Activated effector memory CD4-positive, alpha-beta T cell treated with anti-CD3 and anti-CD28 coated beads, Interleukin-2, amount 50 U/mL, for 16 hours (primary cell): Measurements from ENCODE around the gene KRT36.

Experiments used
- DNase-seq: peaks from one replicate; pipeline ENCODE4 v3.0.0-alpha.2; 2020

KRT36 gene

GRCh38 chr17:41521574-41522261 is 32.0 kb upstream of the KRT36 start:
- DNase-seq = no peak

DNA sequence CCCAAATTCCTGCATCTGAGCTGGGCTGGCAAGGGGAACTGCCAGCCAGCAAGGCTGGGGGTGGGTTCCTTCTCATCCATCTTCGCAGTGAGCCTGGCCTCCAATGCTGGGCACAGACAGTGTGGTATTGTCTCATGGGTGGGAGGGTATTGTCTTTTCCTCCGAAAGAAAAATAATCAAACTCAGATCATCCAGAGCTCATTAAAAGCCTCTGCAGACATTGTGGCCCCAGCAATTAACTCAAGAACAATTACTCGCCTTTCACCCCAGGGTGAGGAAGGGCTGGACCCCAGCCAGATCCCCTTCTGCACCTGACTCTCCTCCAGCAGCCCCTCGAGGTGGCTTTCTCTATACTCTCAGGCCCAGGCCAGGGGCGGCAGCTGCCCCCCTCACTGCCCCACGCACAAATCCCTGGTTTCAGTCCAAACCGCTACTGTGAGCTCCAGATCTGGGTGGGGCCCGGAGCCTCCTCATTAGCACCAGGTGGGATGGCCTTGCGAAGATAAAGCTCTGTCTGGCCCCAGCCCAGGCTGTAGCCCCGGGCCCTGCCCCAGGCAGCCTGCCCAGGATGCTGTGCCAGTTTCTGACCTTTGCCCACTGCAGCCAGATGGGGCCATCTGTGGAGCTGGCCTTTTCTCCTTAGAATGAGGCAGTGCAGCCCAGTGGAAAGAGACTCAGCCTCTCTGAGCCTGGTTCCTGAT is 31.3 kb upstream of the KRT36 start:
- no peak for DNase-seq

DNA sequence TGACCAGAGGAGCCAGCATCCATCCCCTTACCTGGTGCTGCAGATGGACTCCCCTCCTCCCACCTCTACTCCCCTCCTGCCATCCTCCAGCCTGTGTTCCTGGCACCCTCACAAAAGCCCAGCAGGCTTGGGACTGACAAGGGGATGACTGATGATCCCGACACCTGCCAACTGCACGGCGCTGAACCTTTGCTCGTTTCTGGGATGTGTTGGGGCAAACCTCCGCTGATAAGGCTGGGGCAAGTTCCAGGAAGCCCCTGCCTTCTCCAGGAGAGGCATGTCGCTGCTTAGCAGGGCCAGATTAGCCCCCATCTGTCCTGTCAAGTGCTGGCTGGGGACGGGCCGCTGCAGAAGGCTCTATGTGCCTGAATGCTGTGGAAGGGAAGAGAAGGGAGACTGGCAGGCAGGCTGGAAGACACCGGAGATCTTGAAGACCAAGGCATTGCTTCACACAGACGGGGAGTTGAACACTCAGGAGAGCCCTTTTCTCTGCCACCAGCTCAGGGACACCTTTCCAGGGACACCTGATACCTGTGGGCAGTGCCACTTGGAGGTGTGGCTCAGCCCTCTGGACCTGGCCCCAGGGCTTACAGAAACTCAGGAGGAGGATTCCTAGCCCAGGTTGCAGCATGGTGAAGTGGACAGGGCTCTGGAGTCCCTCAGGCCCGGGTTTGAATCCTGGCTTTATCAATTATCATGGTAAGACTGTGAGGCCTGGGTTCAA is 30.0 kb upstream of the KRT36 start:
- DNase-seq = no peak

DNA sequence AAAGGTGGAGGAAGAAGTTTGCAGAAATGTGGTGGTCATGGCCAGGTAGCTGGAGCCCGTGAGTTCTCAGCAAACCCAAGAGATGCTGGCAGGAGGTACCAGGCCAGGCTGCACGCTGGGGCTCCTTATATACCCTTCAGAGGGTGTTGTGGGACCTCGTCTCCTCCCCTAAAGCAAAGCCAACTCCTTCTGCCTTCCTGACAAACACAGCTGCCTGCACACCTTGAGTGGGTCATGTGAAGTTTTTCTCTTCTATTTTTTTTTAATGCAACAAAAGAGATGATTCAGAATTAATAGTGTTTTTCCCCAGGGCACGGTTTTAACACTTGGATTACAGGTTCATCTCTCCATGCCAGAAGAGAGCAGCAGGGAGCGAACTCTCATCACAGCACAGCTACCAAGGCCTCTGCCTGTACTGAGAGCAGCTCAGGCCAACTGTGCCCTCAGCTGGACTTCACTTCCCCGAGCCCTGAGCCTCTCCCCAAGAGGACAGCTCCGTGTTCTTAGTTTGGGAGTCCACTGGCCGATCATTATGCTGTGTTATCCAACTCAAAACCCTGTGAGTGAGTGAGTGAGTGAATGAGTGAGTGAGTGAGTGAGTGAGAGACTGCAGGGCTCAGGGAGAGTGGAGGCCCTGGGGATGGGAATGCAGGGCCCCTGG is 29.2 kb upstream of the KRT36 start, which contains the start of gene KRT15:
KRT15 (minus strand) TSS at position 102 of the 661 bp plus-strand sequence; CDS start at position 39, 63 bp downstream.
- DNase-seq = no peak

DNA sequence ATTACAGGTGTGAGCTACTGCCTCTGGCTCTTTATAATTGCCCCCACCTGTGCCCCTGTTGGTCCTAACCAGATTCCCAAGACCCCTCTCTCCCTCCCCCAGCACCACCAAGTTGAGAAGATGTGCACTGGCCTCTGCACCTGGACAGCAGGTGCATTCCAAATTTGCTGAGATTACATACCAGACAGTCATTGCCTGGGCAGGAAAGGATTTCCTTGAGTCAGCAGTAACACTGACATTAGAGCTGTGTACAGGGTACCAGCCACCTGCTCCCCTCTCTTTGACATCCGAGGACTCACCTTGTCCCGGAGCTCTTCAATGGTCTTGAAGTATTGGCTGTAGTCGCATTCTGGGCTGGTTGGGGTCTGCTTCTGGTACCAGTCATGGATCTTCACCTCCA is 28.3 kb upstream of the KRT36 start:
- no peak for DNase-seq

GRCh38 chr17:41516830-41517283 is 27.1 kb upstream of the KRT36 start:
- DNase-seq = no peak

DNA sequence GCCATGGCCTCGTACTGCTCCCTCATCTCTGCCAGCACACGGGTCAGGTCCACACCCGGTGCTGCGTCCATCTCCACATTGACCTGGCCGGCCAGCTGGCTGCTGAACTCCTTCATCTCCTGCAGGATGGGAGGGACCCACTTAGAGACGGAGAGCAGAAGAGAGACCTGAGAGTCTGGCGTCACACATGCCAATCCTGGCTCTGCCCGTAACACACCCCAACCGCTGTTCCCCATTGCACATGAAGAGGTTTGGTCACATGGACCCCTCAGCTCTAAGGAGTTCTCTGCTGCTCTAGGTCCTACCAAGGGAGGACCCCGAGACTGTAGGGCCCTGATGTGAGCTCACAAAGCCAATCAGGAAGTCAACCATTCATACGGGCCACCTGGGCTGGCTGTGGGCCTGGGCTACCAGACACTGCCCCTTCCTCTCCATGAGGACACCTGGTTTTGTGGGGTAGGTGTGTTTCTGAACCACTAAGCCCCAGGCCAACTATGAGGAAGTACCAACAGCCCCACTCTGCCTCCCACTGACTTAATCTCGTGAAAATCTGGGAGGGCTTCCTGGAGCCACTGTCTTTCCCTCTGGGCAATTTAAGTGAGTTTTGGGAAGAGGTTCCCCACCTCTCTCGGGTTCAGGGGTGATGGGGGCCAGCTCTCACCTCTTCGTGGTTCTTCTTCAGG is 26.6 kb upstream of the KRT36 start:
- DNase-seq = no peak

DNA sequence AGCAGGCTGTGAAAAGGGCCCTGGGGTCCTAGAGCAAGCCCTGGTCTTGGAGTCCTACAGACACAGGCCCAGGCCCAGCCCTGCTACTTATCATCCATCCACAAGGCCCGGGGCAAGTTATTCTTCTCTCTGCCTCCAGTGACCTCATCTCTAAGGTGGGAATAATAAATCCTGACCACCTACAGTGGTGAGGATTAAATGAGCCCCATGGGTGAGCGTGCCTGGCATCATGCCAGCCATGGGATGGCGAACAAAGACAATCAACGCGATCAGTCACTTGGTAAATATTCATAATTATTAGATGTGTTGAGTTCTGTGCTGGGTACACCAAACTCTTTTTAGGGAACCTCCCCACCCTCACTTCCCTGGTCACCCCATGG is 23.4 kb upstream of the KRT36 start:
- no peak for DNase-seq

GRCh38 chr17:41512546-41513167 is 22.9 kb upstream of the KRT36 start:
- no peak for DNase-seq

- DNase-seq = no peak
These were observed 22.0 kb upstream of the KRT36 start for GRCh38 chr17:41511716-41512115.

DNA sequence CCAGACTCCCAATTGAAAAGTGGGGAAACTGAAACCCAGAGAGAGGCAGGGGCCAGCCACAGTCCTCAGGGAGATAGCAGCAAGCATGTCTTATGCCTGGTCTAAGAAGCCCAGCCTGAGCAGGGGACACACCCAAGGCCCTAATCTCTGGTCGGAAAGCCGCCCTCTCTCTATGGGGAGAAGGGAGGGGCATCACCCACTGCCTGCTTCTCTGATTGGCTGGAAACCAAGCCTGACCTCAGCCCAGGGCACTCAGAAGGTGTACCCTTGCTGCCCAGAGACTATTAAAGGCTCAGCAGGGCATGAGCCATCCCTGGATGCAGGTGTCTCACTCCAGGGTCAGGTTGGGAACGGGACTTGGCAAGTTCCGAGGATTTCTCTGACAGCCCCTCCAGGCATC is 21.4 kb upstream of the KRT36 start:
- DNase-seq = no peak

DNA sequence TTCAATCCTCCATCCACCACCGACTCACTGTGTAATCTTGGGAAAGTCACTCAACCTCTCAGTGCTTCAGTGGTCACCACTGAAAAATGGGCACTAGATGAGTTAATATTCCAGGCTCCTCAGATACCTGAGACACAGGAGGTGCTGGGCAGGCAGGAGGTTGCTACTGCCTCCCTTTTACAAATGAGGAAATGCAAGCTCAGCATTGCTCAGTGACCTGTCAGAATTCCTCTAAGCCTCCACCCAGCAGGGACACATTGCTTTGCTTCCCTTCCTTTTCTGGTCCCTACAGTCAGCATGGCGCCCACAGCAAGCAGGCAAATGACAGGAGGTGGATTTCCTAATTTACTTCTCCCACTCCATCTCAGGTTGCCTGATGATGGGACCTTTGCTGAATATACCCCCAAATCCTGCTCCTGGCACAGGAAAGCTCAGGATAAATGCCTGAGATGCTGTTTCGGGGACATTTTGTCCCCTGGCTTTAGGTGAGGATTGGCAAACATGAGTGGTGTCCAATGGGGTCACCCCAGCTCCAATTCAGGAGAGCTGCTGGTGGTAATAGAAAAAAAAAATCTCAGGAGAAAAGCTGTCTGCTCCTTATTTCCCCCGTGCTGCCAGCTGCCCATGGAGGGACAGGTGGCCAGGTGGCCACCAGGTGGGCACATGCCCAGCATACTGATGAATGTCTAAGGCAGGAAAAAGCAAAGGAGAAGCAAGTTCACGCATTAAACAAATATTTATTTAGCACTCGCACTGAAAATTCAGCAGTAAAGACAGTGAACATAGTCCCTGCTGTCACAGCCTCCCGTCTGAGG is 20.7 kb upstream of the KRT36 start:
- no peak for DNase-seq

DNA sequence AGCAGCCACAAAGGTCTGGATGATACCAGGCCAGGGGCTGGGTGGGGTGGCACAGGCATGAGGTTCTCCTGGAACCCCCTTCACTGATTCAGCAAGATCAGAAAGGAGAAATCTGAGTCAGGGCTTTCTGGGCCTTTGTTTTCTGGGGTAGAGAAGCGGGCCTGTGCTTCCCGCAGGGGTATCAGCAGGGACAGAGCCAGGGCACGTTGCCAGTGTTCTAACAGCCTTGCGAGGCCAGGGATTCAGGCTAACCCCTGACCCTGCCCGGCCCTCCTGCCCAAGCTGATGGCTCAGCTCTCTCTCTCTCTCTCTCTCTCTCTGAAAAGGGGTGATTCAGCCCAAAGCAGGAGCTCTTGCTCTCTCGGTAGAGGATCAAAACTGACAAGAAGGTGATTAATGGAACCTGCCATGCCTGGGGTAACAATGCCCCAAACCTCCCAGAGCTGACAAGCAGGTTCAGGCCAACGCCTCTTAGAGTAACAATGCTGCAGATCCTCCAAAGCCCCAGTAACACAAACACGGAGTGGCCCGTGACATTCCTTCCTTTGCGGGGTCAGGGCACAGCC is 17.7 kb upstream of the KRT36 start:
- DNase-seq = no peak

DNA sequence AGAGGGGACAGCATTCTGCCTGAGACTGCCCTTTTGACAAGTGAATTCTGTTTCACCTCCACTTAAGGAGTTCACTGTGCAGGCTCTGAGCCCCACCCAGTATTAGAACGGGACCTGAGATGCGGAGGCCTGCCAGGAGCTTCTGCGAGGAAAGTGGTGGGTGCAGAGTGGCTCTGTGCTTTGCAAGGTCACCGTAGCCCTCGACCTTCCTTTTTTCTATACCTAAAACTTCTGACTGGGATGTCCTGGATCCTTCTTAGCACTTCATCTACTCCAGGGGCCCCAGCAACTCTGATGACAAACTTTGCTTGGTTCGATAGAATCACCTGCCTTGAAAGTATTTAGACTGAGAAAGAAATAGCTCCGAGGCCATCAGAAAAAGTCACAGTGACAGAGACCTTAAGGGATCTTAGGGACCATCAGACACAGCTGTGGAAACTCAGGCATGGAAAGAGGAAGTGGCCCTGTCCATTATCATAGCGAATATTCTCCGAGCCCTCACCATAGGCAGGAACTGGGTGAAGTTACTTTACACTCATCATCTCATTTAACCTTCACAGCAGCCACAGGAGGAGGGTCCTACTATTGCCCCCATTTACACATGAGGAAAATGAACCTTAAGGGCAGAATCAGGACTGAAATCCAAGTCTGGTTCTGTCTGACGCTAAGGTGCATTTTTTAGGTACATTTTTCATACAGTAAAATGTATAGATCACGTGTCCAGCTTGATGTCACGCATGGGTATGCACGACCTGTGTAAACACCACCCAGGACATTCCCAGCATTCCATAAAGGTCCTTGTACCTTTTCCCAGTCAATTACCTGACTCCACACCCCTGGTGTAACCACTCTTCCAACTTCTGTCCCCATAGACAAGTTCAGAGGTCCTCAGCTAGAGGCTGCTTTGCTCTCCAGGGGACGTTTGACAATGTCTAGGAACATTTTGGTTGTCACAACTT is 16.4 kb upstream of the KRT36 start:
- no peak for DNase-seq

DNA sequence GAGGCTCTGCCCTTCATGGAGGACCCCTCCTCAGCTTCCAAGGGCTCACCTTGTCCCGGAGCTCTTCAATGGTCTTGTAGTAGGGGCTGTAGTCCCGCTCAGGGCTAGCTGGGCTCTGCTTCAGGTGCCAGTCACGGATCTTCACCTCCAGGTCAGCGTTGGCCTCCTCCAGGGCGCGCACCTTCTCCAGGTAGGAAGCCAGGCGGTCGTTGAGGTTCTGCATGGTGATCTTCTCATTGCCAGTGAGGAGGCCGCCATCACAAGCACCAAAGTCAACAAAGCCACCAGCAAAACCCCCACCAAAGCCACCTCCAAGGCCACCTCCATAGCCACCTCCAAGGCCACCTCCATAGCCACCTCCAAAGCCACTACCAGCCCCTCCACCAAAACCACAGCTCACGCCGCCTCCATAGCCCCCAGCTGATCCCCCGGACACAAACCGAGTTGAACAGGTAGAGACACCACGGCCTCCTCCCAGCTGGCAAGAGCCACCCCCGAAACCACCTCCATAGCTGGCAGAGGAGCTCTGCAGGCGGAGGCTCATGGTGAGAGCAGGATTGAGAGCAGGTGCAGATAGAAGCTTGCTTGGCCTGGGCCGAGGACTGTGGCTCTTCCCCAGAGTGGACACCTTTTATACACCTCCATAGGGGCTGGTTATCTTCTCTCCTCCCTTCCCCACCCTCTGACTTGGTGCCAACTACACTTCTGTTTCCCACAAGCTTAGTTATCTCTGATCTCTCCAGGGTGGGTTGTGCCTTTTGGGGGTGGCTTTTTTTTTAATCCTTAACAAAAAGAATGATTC is 15.5 kb upstream of the KRT36 start, which contains the start of gene KRT13:
KRT13 (minus strand) TSS at position 606 of the 802 bp plus-strand sequence; CDS start at position 544, 62 bp downstream.
- DNase-seq = no peak

GRCh38 chr17:41504246-41504977 is 14.7 kb upstream of the KRT36 start:
- no peak for DNase-seq

DNA sequence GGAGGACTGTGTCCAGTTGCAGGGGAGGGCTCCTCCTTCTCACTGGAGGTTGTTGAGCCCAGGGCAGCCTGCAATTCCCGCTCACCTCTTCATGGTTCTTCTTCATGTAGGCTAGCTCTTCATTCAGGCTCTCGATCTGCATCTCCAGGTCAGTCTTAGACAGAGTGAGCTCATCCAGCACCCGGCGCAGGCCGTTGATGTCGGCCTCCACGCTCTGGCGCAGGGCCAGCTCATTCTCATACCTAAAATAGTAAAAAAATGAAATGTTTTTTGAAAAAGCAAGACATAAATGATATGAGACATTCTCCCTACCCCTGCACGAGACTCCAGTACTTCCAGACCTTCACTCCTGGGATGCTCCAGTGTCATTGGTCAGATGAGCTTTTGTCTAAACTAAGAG is 13.5 kb upstream of the KRT36 start:
- no peak for DNase-seq
